ENCODE measurements around the gene IER5. TPM values are rescaled to one million over a fixed set of nuclear protein-coding genes. Genes with fewer than 3 reads are reported as not detected.

Gene IER5
- total RNA-seq (2014; rRNA removed; shearing (Covaris generic)) (33.6 and 38.5 TPM in 2 replicates), polyA plus RNA-seq (2016; fragmentation: Nextera tagmentation; extraction: Ambion mirVana) (8.1 and 10.8 TPM in 2 replicates)

GRCh38 chr1:181088079-181089016 is at the start of gene IER5:
TSS of gene IER5 (plus strand) at chr1:181088700. CDS start at chr1:181088903, 203 bp downstream.
- peaks cover 34% of the 10 kb centered on the region for H3K4me1 ChIP-seq (ENCODE audit: insufficient read depth)
- peak; percentile 98 for DNase-seq
- peak within 1 kb of the TSS; percentile 100 for H3K4me3 ChIP-seq
- H3K9me3 ChIP-seq (ENCODE audit: low read depth): no peaks in the 10 kb centered on the region
- H3K27ac ChIP-seq: peak within 1 kb of the TSS; percentile 76
- no peaks in the 10 kb centered on the region; the same call in 1 of the 2 replicates for H4K20me1 ChIP-seq (ENCODE audit: insufficient read depth)
- H3F3A ChIP-seq (ENCODE audit: insufficient read depth): peaks cover 48% of the 10 kb centered on the region
- TF ChIP-seq EZH2phosphoT487 (IDR thresholded peaks at IDR 0.05; ENCODE audit: insufficient read depth, low read depth) (no peak), EZH2 (IDR thresholded peaks at IDR 0.05; ENCODE audit: insufficient read depth, poor library complexity, severe bottlenecking) (no peak)
- peak within 1 kb of the TSS; percentile 85 for H3K4me2 ChIP-seq (ENCODE audit: unreplicated experiment)
- H3K36me3 ChIP-seq (ENCODE audit: low read depth): peaks cover 32% of the 10 kb centered on the region; the same call in 1 of the 2 replicates
- 2% methylated on average over 71 to 74 of the region's 76 CpGs for WGBS, 2 experiments (ENCODE audit: low coverage in 1 of 2, low lambda C conversion rate in 2 of 2, missing lambda C conversion rate in 2 of 2)
- H3K9me2 ChIP-seq (ENCODE audit: insufficient read depth): no peaks in the 10 kb centered on the region
- H2AFZ ChIP-seq: peak within 1 kb of the TSS; percentile 76
- in situ Hi-C loops (cut with MboI): no loop called here
- H3K27me3 ChIP-seq (replicated peaks; ENCODE audit: insufficient read depth): no peaks in the 10 kb centered on the region
- H3K9ac ChIP-seq: peak within 1 kb of the TSS; percentile 94
- peaks cover 46% of the 10 kb centered on the region for H3K79me2 ChIP-seq (ENCODE audit: insufficient read depth)

GRCh38 chr1:181040284-181040865 is 48.1 kb upstream of the IER5 start:
- Histone ChIP-seq H3K9ac (no peak overlapping the region), H3K27me3 (replicated peaks; ENCODE audit: insufficient read depth) (no peaks in the 10 kb centered on the region), H3K36me3 (ENCODE audit: low read depth) (no peaks in the 10 kb centered on the region), H3K79me2 (ENCODE audit: insufficient read depth) (peaks cover 20% of the 10 kb centered on the region), H3K9me2 (ENCODE audit: insufficient read depth) (no peaks in the 10 kb centered on the region), H3K4me3 (no peak overlapping the region), H2AFZ (no peak overlapping the region), H3F3A (ENCODE audit: insufficient read depth) (peaks cover 4% of the 10 kb centered on the region; the same call in 1 of the 2 replicates), H3K4me2 (ENCODE audit: unreplicated experiment) (no peak overlapping the region), H3K27ac (no peak overlapping the region), H3K4me1 (ENCODE audit: insufficient read depth) (no peaks in the 10 kb centered on the region), H3K9me3 (ENCODE audit: low read depth) (no peaks in the 10 kb centered on the region), H4K20me1 (ENCODE audit: insufficient read depth) (no peaks in the 10 kb centered on the region)
- 90 to 97% methylated on average over 3 of the region's 3 CpGs for WGBS, 2 experiments (ENCODE audit: low coverage in 1 of 2, low lambda C conversion rate in 2 of 2, missing lambda C conversion rate in 2 of 2)
- TF ChIP-seq EZH2phosphoT487 (IDR thresholded peaks at IDR 0.05; ENCODE audit: insufficient read depth, low read depth): no peak
- no peak for DNase-seq
- in situ Hi-C loops (cut with MboI): loop anchor here (10.0 kb wide), 1 partner anchor 104 kb away; no protein-coding TSS in a partner anchor

- peak; percentile 30 for DNase-seq
These were observed 45.2 kb upstream of the IER5 start for GRCh38 chr1:181043025-181043888.

More at GRCh38 chr1:181043025-181043888, 45.2 kb upstream of the IER5 start:
- H3K36me3 ChIP-seq (ENCODE audit: low read depth): no peaks in the 10 kb centered on the region
- no peak overlapping the region for H2AFZ ChIP-seq
- H4K20me1 ChIP-seq (ENCODE audit: insufficient read depth): no peaks in the 10 kb centered on the region
- H3K27me3 ChIP-seq (replicated peaks; ENCODE audit: insufficient read depth): no peaks in the 10 kb centered on the region
- in situ Hi-C loops (cut with MboI): loop anchor here (10.0 kb wide), 1 partner anchor 102 kb away; no protein-coding TSS in a partner anchor
- no peak overlapping the region for H3K4me2 ChIP-seq (ENCODE audit: unreplicated experiment)
- 0 out of 2 replicates have a peak, but pooled peaks cover 3% of the 10 kb centered on the region for H3K79me2 ChIP-seq (ENCODE audit: insufficient read depth)
- 83 to 91% methylated on average over 5 of the region's 5 CpGs for WGBS, 2 experiments (ENCODE audit: low coverage in 1 of 2, low lambda C conversion rate in 2 of 2, missing lambda C conversion rate in 2 of 2)
- no peak overlapping the region for H3K27ac ChIP-seq
- H3K9me3 ChIP-seq (ENCODE audit: low read depth): no peaks in the 10 kb centered on the region
- no peak overlapping the region for H3K9ac ChIP-seq
- H3K4me1 ChIP-seq (ENCODE audit: insufficient read depth): no peaks in the 10 kb centered on the region
- TF ChIP-seq EZH2phosphoT487 (IDR thresholded peaks at IDR 0.05; ENCODE audit: insufficient read depth, low read depth) (no peak), EZH2 (IDR thresholded peaks at IDR 0.05; ENCODE audit: insufficient read depth, poor library complexity, severe bottlenecking) (no peak)
- peaks cover 4% of the 10 kb centered on the region; the same call in 1 of the 2 replicates for H3F3A ChIP-seq (ENCODE audit: insufficient read depth)
- H3K9me2 ChIP-seq (ENCODE audit: insufficient read depth): no peaks in the 10 kb centered on the region
- H3K4me3 ChIP-seq: no peak overlapping the region
